Stimulated activated CD8-positive, alpha-beta memory T cell treated with anti-CD3 and anti-CD28 coated beads, Interleukin-12 subunit alpha, Interleukin-12 subunit beta, amount 100 ng/mL, for 4 hours (primary cell): Measurements from ENCODE around the gene IGF2BP3.
"Not testable (repeated sequence)": the region's sequence is repeated elsewhere in the genome, so short reads cannot be mapped to it uniquely, and the experiment has no call there.

ENCODE experiments used
- DNase-seq: peaks from one replicate; pipeline ENCODE4 v3.0.0-alpha.2; 2020; ENCODE audit warnings: low read depth

The IGF2BP3 gene

GRCh38 chr7:23338439-23338838 is 131.9 kb downstream of the IGF2BP3 start:
- DNase-seq = no peak

- no peak for DNase-seq
Observed at GRCh38 chr7:23337374-23337773, 132.9 kb downstream of the IGF2BP3 start.

- DNase-seq = no peak
Observed at GRCh38 chr7:23336799-23337283, 133.4 kb downstream of the IGF2BP3 start.

- DNase-seq = no peak
Observed at GRCh38 chr7:23336086-23336485, 134.2 kb downstream of the IGF2BP3 start.

- DNase-seq = no peak
Observed at GRCh38 chr7:23335621-23336020, 134.7 kb downstream of the IGF2BP3 start.

- no peak for DNase-seq
Observed at GRCh38 chr7:23335136-23335535, 135.2 kb downstream of the IGF2BP3 start.

GRCh38 chr7:23334482-23335056 is 135.7 kb downstream of the IGF2BP3 start:
- no peak for DNase-seq

- no peak for DNase-seq
Observed at GRCh38 chr7:23333671-23334246, 136.5 kb downstream of the IGF2BP3 start.

- DNase-seq = no peak
Observed at GRCh38 chr7:23332910-23333612, 137.2 kb downstream of the IGF2BP3 start.

- no peak for DNase-seq
Observed at GRCh38 chr7:23332193-23332592, 138.1 kb downstream of the IGF2BP3 start.

- no peak for DNase-seq
Observed at GRCh38 chr7:23331132-23331531, 139.2 kb downstream of the IGF2BP3 start.

GRCh38 chr7:23315366-23315765 is 154.9 kb downstream of the IGF2BP3 start:
- DNase-seq = no peak

GRCh38 chr7:23312141-23312540 is 158.2 kb downstream of the IGF2BP3 start:
- DNase-seq = not testable (repeated sequence)

- no peak for DNase-seq
Observed at GRCh38 chr7:23308754-23309153, 161.5 kb downstream of the IGF2BP3 start.

GRCh38 chr7:23306936-23307521 is 163.3 kb downstream of the IGF2BP3 start:
- no peak for DNase-seq

- no peak for DNase-seq
Observed at GRCh38 chr7:23299770-23300300, 170.5 kb downstream of the IGF2BP3 start.

GRCh38 chr7:23298885-23299769 is 171.2 kb downstream of the IGF2BP3 start, which contains the start of gene MALSU1:
TSS of gene MALSU1 (plus strand) at chr7:23299339. CDS start at chr7:23299353, 14 bp downstream.
- DNase-seq = peak; percentile 91

- DNase-seq = no peak
Observed at GRCh38 chr7:23298141-23298881, 172.0 kb downstream of the IGF2BP3 start.

GRCh38 chr7:23295401-23295697 is 174.9 kb downstream of the IGF2BP3 start:
- DNase-seq = no peak

- DNase-seq = no peak
Observed at GRCh38 chr7:23294549-23295400, 175.5 kb downstream of the IGF2BP3 start.
